IPS-11a (cell line): ENCODE results near the gene RGS12.

ENCODE experiments used
- H3K4me3 ChIP-seq: one replicate; pipeline ENCODE4 v1.5.1; 2013; ENCODE audit warnings: low read depth, low read length, control low read depth

The RGS12 gene

DNA sequence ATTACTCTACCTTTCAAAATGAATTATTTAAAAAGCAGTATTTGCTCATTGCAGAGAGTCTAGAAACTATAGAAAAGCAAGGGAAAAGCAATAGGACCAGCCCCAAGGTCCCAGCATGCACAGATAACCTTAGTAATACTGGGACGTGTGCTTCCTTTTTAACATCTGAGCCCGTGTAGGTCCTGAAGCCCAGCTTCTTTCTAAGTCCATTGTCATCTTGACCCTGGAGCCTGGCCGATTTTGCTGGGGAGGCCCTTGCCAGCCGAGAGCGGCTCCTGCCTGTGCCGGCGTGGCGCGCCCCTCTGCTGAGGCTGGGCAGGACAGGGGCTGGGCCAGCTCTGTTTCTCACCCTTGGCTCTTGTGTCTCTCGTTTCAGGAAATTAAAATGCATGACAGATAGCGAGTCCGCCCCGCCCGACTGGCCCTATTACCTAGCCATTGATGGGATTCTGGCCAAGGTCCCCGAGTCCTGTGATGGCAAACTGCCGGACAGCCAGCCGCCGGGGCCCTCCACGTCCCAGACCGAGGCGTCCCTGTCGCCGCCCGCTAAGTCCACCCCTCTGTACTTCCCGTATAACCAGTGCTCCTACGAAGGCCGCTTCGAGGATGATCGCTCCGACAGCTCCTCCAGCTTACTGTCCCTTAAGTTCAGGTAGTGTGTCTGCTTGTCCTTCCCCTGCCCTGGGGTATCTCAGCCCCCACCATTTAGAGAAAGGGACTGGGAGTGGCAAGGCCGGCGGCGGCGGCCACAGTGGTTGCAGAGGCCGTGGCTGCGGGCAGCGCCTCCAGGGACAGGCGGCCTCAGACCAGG is 39.8 kb upstream of the RGS12 start:
- no peak overlapping the region for H3K4me3 ChIP-seq

DNA sequence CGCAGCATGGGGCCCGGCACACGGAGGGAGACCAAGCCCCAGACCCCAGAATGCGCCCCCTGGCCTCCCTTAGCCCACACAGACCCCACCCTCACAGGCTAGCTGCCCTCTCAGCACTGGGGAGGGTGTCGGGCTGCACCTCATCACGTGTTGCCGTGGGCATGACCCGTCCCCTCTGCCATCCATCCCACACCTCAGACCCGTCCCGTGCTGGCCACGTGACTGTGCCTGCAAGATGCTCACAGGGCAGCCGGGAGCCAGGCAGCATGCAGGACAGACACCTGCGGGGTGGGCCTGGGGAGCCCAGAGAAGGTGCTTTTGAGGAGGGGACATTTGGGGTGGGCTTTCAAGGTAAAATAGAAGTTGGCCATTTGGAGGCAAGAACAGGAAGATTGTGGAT is 39.0 kb upstream of the RGS12 start:
- no peak overlapping the region for H3K4me3 ChIP-seq

DNA sequence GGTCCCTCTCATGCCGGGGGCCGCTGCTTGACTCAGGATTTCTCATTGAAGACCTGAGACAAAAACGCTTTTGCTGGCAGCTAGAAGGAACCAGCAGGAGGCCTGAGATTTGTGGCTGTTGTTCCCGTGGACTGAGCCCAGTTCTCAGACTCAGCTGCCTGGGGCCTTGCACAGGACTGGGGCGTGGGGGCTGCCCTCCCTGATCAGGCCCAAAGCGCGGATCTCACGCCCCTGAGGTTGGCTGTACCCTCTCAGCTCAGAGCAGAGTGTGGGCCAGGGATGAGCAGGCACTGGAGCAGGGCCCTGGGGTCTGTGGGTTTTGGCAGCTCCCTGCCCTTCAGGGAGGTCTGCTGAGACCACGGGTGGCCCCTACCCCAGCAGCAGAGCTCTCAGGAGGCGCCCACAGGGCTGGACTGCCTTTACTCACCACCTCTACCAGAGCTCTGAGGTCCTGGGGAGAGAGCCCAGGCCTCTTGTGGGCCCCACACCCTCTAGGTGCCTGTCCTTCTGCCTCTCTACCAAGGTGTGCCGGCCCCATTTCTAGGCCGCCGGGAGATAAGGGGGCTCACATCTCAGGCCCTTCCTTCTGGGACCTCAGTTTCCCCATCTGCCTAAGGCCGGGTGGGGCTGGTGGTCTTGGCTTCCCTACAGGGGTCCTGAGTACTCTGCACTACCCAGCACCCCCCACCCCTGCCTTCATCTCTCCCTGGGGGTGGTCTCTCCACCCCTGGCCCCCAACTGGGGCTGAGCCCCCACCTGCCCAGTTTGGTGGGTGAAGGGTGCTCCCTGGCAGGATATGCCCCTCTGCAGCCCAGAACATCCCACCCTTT is 38.3 kb upstream of the RGS12 start:
- H3K4me3 ChIP-seq = no peak overlapping the region

DNA sequence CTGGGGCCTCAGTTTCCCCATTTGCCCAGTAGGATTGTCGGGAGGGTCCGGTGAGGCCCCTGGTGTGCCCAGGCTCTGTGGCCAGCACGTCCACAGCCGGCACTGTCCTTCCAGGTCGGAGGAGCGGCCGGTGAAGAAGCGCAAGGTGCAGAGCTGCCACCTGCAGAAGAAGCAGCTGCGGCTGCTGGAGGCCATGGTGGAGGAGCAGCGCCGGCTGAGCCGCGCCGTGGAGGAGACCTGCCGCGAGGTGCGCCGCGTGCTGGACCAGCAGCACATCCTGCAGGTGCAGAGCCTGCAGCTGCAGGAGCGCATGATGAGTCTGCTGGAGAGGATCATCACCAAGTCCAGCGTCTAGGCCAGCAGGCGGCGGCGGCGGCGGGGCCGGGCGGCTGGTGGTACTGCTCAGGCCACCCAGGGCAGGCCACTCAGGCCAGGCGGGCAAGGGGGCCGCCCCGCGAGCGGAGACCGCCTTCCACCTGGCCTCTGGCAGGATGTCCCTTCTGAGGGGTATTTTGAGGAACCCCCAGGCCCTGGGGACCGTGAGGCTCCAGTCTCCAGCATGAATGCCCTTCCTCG is 37.1 kb upstream of the RGS12 start:
- H3K4me3 ChIP-seq = no peak overlapping the region

DNA sequence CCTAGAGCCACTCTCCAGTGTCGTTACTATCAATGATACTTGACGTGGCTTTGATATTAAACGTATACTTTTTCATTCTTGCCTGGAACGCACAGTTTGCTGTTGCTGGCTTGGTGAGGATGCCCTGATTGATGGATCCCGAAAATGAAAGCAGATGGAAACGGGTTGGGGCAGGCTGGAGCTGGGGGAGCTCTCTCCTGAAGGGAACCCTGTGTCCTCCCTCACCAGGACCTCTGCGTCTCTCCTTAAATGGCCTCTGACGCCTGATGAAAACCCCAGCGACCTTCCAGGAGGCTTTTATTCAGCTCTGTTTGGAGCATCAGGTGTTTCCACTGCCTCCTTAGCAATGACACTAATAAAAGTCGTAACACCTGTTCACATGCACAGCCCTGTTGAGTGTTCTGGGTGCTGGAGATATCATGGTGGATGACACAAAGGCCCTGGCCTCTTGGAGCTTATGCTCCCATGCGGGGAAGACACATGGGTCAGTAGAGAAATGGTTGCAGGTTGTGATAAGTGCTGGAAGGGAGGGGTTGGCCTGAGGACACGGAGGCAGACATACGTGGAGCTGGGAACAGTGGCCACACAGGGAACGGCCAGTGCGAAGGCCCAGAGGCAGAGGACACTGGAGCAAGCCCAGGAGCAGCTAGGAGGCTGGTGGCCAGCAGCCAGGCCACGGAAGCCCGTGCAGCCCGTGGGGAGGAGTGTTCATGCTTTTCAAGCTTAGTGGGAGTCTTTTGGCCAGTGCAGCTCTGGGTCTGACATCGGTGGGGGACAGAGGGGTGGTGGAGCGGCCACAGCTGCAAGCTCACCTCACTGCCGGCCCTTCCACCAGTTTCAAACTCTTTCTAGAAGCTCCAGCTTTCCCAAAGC is 36.4 kb upstream of the RGS12 start:
- H3K4me3 ChIP-seq = no peak overlapping the region

DNA sequence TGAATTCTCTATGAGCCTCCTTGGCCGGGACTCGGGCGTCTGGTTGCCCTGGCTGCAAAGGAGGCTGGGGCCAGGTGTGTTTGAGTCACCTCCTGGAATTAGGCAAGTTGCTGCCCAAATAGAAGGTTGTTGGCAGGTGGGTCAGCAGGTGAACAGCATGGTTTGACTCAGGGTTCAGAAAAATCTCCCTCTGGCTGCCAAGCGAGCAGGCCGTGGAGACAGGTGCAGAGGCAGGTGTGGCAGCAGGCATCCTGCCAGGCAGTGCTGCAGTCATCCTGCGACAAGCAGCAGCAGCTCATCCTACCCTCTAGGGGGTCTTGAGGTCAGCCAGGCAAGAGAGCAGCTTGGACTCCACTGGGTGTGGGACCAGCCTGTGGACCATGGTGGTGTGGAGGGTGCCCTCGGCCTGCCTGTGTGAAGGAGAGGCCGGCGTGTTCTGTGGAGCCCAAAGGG is 35.7 kb upstream of the RGS12 start:
- no peak overlapping the region for H3K4me3 ChIP-seq

DNA sequence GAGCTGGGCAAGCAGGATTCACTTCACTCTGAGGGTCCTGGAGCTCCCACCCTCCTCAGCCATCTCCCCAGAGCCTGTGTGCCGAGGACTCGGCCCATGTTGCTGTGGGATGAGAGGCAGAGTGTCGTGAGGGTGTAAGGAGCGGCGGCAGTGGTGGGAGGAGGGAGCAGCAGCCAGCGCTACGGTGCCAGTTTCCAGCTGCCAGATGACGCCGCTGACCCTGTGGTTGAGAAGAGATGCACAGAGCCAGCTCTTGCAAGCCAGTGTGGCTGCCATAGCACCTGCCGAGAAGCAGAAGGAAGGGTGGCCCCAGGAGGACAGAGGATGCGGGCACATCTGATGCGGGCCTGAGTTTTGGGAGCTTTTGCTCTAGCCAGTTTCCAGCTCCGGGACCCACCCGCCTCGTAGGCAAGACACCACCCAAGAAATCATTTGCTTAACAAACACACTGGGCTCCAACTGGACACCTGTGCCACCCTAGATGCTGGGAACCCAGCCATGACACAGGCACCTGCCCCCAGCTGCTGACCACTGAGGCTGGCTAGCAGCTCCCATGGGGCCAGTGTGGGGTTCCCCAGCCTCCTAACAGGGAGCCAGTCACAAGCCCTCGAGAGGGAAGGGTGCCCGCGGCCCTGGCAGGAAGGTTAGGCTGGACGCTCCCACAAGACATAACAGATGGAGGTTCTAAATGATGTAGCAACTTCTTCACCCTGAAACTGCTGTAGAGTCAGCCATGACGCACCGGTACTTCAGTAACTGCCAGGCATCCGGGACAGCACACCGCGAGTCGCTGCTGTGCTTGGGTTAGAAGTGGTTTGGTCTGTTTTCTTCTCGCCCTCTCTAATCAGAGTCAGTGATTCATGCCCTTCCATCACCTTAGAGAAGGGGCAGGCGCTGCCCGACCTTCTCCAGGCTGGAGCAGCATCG is 35.0 kb upstream of the RGS12 start:
- H3K4me3 ChIP-seq = no peak overlapping the region

DNA sequence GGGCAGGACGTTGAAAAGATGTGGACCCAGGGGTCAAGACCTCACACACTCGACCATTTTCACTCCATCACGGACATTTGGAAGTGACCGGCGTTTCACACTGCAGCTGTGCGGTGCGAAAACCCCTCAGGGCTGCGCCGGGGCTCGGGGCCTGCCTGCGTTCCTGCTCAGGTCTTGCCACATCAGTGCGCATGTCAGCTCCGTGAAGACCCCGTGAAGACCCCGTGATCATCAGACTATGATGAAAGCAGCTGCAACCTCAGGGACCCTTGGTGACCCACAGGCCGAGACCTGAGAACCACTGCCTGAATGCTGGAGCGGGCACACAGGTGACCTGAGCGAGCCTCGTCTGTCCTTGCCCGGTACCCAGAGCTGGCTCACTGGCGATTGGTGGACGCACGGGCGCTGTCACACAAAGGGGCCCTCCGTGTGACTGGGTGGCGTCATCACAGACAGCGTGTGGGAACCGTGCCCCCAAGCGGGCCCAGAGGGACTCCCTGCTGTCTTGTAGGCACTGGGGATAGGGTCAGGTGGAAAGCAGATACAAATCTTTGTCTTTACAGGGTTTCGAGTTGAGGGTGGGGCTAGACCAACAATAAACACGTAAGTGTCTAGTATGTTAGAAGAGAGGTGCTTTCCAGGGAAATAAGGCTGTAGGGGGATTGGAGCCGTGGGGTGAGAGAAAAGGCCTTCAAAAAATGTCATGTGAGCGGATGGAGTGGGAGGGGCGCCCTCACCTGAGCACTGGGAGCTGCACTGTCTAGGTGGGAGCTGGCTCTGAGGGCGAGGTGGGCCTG is 31.2 kb upstream of the RGS12 start:
- no peak overlapping the region for H3K4me3 ChIP-seq

DNA sequence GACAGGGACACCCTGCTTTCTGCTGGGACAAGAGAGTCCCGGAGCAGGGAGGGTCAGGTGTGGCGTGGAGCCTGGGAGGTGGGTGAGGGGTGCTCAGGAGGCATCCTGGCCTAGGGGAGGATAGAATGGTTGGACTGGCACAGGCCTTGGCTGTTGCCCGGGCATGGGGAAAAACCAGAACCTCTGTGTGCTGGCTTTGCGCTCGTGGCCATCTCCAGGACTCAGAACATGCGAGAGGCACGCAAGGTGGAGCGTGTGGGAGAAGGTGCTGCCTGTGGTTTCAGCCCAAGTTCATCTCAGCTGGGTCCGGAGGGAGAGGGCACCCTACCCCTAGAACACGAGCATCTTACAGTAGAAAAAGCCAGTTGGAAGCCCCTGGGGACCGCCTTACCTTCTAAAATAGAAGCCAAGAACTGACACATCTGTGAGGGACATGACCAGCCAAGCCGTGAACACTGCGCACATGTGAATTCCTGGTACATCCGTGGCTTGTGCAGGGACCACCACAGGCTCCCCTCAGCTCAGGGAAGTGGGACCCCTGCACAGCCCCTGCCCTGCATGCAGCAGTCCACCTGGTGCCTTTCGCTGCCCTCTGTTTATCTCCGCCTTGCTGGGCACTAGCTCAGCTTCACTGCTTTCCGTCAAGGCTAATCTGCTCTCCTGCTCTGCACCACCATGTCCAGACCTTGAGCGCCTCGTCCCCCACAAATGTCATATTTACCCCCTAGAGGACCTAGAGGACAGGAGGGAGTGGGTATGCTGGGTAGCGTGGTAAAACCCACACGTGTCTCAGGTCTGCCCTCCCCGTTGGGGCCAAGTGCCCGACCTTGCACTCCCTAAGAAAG is 30.4 kb upstream of the RGS12 start:
- H3K4me3 ChIP-seq = no peak overlapping the region

DNA sequence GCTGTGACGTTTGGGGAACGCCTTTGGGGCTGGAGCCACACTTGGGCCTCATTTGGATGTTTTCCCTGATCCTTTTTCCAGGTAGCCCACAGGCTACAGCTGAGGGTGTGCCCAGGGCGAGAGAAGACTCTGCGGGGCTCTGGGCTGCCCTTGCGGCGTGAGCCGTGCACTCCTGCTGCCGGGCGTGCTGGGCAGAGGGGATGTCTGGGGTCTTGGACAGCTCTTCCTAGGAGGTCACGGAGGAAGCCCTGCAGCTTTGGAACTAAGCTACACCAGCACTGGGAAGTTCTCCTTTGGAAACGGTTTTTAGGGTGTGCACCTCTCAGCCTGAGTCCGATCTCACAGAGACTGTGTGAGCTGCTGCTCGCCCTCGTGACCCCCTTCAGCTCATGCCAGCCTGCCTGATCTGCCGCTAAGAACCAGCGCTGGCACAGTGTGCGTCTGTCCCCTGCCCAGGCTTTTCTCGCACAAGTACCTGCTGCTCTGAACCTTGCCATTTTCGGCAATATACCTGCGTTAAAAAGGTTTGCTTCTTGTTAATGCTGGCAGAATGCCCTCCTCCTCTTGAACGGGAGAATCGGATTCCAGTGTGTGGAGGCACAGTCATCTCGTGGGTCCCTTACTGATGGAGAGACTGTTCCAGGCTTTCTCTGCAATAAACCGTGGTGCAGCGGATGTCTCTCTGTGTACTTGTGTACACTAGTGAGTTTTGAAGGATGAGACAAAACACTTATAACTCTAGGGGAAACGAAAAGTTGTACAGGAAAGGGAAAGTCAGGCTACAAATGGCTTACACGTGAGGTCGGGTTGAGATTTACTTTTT is 29.6 kb upstream of the RGS12 start:
- no peak overlapping the region for H3K4me3 ChIP-seq

DNA sequence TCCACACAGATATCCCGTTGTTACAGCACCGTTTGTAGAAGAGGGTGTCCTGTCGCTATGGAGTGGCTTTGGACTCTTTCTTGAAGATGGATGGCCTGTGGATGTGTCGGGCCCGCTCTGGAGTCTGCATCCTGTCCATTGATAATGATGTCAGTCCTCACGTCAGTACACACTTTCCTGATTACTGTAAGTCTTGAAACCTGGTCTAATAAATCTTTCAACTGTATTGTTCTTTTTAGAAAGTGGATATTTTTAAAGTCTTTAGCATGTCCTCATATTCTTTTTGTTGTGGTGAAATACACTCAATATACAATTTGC is 29.0 kb upstream of the RGS12 start:
- H3K4me3 ChIP-seq = no peak overlapping the region

DNA sequence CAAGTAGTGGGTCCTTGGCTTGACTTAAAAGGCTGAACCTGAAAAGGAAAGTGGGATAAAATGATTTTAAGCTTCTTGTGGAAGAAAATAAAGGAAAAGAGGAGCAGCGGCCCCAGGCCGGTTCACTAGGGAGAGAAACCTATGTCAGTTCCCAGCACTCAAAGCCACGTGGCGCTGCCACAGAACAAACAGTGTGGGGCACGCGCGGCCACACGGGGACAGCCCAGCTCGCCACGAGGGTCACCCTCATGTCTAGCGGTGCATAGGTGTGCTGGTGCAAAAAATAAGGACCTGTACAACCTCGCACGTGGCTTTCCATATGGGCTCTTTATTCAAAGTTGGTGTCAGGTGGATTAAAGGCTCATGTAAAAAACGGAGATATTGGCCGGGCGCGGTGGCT is 26.7 kb upstream of the RGS12 start:
- no peak overlapping the region for H3K4me3 ChIP-seq

DNA sequence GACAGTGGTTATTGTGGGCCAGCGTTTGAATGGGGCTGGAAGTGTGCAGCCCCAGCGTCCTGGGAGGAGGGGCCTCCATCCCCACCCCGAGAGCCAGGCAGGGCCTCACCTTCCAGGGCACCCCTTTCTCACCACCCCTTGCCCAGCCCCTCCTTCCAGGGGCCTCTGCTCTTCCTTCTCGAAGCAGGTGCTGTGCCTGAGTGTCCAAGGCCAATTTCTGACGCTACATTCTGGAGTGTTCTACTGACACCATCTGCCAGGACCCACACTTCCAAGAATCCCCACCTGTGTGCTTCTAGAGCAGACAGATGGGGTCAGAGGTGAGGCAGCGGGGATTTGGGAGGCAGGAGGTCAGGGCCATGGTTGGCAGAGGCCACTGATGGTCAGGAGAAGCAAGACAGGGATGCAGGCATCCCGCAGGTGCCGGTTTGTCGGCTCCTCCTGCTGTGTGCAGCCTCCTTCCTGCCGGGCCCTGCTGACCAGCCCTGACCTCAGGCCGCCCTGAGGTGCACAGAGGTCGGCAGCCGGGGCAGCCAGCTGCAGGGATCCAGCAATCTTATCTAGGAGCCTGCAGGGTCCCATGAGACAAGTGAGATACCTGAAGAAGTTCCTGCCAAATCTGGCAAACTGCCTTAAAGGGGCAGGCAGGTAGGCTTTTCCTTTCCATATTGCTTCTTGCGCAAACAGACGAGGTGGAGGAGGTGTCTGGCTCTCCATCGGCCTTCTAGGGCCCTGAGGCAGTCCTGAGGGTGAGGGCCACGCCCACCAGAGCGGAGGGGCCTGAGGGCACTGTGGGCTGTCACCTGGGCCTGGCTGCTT is 25.0 kb upstream of the RGS12 start:
- H3K4me3 ChIP-seq = no peak overlapping the region

DNA sequence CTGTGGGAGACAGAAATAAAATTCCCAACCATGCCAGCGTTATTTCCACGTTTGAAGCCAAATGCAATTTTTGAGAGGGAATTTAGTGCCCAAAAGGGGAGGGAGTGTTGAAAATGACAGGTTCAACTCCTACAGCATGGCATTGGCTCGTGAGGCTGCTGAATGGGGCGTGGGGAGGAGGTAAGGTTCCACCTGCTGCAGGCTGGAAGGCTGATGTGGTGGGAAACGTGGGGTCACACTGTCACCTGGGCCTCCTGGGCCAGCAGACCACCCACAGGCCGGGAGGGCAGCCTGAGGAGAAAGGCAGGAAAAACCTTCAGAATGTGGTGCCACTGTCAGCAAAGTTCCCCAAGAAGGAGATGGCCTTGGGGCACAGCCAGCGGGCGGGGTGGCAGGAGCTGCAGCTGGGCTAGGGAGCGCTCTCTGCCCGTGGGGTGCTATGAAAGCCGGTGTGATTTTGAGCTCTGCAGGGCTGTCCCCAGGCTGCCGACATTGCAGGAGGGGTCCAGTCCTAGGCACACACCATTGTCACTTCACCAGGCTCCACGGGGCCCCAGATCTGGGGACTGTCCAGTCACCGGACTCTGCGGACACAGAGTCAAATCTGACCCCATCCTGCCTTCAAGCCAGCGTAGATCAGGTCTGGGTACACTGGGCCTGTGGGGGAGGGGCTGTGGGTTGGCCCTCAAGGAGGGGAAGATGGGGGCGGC is 24.3 kb upstream of the RGS12 start:
- no peak overlapping the region for H3K4me3 ChIP-seq

DNA sequence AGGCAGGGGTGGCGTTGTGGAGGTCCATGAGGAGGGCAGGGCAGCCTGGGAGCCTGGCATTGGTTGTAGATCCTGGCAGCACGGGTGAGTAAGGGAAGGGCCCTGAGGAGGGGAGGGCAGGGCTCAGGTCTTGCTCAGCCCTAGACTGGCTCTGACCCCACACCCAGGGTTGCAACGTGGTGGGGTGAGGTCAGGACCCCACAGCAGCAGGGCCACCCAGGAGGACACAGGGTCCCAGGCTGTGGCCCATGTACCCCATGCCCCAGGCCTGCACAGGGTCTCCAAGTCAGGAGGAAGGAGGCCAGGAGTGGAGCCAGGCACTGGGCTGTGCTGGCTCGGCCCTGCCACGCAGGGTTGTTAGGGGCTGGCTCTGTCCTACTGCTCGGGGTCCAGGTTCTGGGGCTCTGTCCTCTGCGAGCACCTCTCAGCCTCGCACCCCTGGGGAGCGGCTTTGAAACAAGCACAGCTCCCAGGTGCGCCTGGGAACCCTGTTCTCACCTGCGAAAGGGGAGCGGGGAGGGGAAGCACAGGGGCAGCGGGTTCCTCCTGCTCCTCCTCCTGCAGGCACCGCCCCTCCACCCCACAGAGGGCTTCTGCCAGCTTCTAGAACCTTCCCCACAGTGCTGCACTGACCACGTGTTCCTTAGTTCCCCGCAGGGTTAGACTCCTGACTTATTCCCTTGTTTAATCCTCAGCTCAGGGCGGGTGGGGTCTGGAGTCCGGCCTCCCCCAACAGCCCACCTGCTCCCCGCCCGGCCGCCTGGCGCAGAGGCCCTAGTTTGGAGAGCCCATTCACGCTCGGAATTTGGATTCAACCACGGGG is 23.5 kb upstream of the RGS12 start:
- no peak overlapping the region for H3K4me3 ChIP-seq
